ENCODE results near the gene SRPRA.

GRCh38 chr11:126216526-126217305 lies 52.0 kb downstream of the SRPRA start:
- no peak for TF ChIP-seq POLR2A (IDR thresholded peaks at IDR 0.05)
- TF ChIP-seq CTCF (IDR thresholded peaks at IDR 0.05): no peak

Data from thyroid gland (tissue), 4 donors.